ENCODE data around the gene MNT.

The MNT gene

DNA sequence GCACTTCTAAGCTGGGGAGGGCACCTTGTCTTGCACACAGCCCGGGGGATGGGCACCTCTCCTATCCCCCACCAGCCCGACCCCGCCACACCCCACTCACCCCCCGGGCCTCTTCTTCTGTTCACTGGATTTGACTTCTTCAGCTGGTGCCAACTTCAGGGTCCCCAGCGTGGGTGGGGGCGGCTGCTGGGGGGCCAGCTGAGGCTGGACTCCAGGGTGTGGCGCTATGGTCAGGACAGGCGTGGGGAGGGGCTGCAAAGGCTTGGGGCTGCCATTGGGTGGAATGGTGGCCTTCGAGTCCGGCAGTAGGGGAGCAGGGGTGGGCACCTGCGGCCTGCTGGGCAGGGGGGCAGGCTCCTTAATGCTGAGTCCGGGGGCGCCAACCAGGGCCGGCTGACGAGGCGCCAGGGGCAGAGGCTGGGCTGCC lies 6.1 kb downstream of the MNT start:
- no peak for DNase-seq

DNA sequence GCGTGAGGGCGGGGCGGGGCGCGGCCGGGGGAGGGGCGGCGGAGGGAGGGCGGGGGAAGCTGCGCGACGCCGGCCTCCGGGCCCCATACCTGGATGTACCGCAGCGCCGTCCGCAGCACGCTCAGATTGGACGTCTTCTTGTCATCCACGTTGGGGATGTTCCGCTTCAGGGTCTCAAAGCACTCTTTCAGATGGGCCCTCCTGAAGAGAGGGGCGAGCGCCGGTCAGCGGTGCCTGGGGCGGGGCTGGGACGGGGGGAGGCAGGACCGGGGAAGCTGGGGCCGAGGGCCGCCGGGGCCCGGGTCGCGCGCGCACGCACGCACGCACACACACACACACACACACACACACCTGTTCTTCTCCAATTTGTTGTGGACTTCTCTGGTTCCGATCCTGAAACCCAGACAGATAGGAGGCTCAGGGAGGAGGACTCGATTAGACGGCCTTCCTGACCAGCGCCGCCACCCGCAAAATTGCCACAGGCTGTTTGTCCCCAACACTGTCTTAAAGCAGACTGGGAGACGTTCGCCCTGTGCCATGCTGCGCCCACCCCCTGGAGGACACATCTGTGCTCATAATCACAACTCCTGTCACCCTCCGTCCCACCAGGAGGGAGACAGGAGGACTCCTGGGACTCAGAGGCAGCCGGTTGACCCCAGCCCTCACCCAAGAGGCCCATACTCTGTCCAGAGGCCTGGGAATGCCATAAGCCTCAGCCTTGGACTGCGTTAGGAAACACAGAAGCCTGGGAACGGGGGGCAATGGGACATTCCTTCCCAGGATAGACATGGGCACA lies 6.7 kb downstream of the MNT start:
- DNase-seq, result no peak

DNA sequence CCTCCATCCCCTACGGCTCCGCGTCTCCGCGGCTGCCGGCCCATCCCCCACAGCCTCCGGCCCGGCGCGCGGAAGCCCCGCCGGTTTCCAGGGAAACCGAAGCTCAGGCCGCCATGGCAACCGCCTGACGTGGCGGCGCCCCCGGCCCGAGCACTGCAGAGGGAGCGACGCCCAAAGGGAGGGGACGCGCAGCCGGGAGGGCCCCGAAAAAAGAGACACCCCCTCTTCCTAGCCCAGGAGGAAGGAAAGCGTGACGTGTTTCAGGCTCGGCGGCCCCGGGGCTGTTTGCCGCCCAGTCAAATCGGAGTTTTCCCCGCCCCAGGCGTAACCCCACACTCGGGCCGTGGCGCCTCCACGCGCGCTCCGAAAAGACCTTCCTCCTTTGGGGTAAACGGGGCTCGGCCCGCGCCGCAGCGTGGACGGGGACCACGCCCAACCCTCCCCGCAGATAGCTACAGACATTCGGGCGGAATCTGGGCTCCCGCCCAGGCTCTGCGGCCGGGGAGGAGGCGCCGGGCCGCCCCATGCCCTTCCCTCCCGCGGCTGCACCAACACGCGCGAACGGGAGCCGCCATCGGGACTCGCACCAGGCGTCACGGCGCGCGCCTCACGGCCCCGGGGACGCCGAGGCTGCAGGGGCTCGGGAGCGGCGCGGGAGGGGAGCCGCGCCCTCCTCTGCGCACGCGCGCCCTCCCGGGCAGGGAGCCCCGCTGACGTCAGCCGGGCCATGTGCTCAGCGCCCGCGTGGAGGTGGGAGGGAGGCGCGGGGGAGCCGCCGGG lies 7.5 kb downstream of the MNT start:
- DNase-seq, result peak; percentile 95

DNA sequence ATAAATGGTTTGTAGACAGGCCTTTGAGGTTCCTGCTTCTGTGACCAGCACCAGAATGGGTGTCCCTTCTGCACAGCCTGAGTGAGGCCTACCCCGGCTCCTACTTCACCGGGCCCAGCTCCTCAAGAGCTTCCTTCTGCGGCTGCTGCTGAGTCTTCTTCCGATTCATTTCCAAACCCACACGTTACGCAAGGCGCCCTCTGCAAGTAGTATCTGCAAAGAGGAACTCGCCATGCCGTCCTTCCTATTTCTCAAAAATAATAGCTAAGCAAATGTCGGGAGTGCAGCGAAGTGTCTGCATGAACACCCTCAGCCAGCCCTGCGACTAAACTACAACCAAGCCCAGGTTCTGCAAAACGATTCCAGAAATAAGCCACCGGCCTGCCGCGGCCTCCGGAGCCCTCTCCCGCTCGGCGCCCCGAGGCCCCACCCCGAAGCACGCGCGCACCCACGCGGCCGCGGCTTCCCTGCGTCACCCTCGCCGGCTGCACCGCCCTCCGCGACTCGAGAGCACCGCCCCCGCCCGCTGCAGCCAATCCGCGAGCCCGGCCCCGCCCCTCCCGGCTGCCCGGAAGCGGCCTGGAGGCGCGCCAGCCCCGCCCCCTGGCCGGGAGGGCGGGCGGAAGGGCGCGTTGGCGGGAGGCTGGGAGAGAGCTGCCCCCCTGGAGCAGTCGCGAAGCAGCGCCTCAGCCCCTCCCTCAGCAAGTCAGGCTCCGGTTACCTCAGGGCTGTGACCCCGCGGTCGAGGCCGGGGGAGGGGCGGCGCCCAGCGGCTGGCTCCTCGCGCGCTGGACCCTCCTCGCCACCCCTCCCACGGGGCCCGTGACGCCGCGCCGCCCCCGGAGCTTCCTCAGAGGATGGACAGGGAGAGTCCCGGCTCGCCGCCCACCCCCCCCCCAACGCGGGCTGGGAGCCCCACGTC lies 8.3 kb downstream of the MNT start:
- DNase-seq, result peak; percentile 99

DNA sequence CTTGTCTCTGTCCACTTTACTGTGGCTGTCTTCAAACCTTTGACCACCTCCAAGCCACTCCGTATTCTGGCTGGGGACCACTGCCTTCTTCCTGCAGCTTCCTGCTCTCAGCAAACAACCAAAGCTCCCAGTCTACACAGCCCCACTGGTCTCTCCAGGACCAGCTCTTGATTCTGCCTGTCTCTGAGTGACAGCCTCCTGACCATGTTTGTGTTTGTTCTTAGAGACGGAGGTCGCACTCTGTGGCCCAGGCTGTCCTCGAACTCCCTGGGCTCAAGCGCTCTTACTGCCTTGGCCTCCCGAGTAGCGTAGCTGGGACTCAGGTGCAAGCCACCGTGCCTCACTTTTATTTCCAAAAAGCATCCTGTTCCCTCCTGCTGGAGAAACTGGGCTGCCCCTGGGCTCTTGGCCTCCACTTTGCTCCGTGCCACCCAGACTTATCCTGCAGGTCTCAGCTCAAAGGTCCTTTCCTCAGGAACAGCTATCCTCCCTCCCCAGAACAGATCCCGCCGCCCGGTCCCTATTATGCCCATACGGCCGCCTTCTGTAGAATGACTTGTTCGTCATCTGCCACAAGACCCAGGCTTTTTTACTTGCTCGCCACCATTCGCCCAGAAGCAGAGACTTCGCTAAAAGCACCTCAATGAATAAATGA lies 9.1 kb downstream of the MNT start:
- DNase-seq, result no peak

DNA sequence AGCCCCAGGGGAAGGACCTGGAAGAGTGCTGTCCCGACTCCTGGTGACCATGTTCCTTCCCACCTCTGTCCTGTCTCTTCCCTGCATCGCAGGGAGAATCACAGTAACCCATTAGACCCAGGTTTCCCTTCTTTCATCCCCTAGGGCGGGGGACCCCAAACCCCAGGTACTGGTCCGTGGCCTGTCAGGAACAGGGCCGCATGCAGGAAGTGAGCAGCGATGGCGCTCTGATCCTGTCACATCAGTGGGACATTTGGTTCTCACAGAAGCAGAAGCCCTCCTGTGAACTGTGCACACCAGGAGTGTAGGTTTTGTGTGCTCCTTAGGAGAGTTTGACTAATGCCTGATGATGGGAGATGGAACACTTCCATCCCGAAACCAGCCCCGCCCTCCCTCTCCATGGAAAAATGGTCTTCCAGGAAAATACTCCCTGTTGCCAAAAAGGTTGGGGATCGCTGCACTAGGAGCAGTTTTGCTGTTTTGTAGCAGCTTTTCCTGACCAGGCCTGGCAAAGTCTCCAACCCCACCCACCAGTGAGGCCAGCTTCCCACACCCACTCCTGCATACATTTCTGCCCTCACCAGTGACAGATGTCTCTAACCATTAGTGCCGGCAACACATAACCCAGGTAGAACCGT lies 10.5 kb downstream of the MNT start:
- no peak for DNase-seq

DNA sequence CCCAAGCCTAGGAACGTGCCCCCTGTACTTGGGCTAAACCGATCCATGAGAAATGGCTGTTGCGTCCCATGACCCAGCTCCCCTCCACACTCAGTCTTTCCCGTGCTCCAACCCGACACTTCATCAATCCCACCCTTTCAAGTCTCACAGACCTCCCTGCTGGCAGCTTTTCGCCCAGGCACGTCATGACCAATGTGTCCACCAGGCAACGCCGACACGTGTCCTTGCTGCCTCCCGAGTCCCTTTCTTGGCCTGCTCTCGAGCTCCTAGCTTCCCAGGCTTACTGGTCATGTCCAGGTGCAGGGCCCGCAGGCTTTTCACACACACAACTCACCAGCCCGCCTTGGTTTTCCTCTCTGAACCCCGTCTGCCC lies 12.2 kb downstream of the MNT start:
- peak; percentile 85 for DNase-seq

DNA sequence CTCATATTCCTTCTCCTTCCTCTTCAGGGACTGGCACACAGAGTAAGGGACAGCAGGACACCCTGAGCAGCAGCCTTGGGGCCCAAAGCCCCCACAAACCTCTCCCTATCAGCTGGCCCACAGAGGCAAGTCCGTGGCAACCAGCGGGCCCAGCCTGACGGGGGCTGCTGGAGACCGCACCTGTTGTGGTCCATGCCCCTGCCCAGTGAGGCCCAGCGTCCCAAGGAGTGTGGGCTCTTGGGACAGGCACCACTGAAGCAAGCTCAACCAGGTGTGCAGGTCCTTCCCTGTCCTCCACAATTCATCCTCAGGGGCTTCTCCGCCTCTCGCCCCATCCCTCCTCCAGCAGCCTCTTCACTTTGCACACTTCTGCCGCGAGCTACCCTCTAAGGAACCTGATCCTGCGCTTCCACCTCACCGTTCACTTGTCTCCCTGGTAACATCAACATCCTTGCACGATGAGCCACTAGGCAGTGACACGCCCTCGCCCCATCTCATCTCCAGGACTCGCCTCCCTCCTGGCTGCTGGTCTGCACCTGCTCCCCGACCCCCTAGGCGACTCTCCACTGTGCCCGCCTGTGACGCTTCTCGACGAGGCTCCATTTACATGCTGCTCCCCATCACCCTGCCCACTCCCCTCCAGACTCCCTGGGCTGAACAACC lies 12.7 kb downstream of the MNT start:
- DNase-seq, result no peak

DNA sequence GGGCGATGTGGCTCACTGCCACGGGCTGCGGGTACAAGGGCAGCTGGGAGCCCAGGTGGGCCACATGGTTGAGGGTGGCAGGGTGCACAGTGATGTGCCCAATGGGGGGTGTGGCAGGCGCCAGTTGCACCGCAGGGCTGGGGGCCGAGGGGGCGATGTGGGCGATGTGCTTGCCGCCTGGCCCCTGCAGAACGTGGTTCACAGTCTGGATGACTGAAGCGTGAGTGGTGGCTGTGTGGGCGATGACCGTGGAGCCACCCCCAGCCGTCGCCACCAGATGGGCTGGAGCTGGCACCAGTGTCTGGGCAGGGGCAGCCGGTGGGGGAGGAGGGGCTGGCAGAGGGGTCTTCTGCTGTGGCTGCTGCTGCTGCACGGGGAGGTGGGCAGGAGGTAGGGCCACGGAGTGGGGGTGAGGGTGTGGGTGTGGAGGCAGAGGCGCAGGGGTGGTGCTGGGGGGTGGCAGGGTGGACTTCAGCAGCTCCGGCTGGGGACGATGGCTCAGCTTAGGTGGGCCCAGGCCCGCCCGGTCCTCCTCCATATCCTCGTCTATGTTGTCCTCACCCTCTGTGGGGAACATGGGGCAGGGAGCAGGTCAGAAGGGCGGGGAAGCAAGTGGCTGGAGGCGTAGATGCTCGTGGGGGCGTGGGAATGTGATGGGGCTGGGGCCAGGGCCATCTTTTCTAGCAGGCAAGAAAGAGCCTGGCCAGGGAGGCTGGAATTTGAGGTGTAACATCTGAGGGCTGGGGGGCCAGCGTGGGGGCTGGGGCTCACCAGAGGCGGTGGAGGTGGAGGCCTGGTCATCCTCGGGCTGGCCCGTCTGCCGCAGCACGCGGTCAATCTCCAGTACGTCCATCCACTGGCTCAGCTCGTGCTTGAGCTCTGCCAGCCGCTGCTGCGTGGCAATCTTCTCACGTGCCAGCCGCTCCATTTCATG lies 13.5 kb downstream of the MNT start:
- DNase-seq, result no peak

DNA sequence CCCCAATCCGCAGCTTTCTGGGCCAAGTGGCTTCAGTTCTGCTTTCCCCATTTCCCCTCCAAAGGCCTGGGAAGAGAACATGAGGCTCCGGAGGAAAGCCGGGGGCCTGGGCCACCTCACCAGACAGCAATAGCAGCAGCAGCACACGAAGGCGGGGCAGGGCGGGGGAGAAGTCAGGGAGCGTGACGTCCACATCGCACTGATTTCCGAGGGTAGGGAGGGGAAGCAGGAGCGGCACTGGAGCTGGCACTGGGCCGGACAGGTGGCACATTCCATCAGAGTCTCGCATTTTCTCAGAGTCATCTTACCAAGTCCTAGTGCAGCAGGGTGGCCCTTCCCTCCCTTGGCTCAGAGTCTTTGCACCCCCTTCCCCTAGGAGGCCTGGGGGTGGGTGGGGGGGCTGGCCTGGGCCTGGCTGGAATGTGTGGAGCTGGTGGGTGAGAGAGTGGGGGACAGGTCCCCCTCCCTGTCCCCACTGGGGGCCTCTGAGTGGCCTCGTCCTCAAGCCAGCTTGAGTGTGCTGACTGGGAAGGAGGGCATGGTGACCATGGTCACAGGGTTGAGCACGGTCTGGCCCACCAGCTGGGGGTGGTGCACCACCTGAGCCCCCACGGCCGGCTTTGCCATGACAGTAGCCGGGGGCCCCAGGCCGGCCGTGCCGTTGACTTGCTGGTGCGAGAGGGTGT lies 14.3 kb downstream of the MNT start:
- no peak for DNase-seq

DNA sequence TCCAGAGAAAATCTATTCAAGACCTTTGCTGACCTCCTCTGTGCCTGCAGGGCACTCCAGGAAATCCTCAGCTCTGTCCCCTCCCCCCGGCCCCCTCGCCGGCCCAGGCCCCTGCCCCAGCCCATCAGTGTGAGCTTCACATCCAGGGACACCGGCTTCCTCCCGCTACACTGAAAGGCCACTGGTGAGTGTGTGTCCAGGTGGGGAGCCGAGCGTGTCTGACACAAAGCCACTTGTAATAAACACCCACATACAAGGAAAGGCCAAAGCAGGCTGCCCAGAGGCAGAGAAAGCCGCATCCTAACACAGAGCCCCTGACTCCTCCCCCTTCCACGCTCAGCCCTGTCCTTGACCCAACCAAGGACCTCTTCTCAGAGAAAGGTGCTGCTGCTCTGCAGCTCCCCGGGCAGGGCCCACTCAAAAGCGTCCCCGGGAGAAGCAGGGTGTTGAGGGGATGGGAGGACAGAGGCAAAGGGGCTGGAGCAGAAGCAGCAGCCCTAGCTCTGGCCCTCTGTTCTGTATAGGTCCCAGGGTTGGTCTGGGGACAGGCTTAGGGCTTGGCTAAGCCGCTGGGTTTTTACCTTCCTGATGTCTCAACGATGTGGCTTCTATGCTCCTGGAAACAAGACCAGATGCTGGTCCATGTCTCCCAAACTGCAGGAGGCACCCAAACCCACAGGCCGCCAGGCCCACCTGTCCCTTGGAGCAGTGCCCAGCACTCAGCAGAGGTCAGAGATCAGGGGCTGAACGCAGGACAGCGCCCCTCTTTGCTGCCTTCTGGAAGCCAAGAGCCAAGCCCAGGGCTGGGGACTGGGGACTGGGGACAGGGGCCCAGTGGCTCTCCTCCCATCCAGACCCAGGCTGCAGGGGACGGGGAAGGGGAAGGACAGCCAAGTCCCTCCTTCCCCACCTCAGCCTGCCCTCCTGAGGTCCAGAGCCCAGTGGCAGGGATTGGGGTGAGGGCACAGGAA lies 15.3 kb downstream of the MNT start:
- peak; percentile 82 for DNase-seq

DNA sequence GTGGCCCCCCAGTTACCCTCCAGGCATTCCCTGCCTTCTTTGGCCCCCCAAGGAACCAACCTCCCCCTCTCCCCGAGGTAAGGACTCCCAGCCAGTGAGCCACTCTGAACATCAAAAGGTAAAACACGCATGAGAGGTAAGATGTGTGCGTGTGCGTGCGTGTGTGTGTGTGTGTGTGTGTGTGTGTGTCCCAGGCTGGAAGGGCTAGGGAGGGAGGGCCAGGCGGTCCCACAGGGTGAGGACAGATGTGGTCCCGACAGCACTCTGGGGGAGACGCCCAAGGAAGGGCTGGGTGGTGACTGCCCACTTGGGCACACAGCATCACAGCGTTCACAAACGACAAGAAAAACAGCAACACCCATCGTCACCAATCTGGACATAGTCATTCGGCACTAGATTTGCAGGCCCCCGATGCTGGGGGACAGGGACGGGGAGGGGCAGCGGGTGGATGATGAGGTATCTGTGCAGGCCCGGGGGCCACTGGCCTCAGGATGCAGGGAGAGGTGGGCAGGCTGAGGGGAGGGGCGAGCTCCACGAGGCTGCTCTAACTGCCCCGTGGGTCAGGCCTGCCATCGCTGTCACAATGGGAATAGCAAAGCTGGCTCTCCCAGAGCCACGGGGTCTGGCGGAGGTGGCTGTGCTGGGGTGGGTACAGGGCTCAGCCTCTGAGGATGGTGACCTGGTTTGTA lies 16.3 kb downstream of the MNT start:
- DNase-seq, result no peak

DNA sequence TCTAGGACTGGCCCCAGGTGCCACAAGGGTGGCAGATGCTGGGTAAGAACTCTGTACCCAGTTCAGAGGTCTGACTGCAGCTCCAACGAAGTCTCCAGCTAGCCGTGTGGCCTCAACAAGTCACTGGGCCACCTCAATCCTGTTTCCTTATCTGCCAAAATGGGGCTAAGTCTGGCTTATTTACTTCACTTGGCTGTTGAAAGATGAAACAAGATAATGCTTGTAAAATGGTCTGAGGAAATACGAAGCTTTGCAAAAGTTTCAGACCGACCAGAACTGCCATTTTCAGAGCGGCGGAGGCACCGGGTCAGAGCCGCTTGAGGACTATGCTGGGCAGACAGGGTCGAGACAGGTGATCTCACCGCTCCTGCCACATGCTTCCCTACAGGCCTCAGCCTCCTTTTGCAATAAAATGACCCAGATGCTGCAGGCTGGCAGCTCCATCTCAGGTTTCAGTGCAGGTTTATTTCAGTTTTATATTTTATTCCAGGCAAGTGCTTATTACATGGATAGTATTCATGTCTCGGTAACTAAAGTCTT lies 17.2 kb downstream of the MNT start:
- DNase-seq, result no peak

DNA sequence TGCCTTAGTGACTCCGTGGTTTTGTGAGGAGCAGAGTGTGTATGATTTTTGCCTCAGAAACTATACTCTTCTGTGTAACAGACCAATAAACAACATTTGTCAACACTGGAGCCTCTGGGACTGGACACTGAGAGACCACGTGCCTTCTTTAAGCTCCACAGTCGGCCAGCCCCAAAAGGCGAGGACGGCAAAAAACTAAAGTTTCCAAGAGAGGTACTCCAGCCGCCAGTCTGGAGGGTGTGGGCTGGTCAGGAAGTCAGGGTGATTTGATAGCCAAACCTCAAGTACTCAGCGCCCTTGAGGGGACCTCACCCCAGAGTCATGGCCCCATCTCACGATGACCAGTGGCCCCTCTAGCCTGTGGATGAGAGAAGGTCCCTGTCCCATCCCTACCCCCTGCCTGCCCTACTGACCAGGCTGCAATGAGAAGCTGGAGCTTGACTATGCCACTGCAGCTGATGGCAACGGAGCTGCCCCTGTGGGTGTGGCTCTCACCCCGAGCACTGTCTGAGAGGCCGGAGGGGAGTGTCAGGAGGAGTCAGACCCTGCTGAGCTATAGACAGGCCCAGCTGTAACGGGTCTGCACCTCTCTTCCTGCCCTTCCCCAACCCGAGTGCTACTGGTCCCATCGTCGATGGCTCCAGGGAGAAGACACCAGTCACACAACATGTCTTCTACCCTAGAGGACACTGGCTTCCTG lies 19.8 kb downstream of the MNT start:
- no peak for DNase-seq

DNA sequence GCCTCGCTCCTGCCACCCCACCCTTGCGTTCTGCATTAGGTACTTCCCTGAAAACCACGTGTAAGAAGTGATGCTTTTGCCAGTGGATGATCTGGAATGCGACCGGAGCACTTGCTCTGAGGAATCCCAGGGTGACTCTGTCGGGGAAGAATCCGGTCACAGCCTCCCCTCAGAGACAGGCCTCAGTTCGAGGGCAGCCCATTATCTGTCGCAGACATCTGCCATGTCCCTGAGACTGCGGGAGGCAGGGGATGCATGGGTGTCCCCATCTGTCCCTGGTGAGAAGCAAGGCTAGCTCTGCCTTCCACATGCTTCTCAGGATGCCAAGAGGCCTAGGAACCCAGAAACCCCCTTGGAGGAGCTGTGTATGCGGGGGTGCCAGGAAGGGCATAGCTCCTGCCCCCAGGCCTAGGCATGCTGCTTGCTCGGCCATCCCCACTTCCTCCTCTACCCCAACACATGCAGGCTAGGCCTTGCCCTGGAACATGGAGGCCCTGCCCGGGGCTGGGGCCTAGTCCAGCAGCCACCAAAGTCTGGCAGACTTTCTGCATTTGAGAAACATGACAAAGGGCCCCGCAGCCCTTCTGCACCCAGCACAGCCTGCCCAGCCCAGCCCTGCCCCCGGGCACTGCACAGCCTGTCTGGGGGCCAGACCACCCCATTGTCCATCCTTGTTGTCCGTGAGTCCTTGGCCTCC lies 20.5 kb downstream of the MNT start:
- peak; percentile 98 for DNase-seq

DNA sequence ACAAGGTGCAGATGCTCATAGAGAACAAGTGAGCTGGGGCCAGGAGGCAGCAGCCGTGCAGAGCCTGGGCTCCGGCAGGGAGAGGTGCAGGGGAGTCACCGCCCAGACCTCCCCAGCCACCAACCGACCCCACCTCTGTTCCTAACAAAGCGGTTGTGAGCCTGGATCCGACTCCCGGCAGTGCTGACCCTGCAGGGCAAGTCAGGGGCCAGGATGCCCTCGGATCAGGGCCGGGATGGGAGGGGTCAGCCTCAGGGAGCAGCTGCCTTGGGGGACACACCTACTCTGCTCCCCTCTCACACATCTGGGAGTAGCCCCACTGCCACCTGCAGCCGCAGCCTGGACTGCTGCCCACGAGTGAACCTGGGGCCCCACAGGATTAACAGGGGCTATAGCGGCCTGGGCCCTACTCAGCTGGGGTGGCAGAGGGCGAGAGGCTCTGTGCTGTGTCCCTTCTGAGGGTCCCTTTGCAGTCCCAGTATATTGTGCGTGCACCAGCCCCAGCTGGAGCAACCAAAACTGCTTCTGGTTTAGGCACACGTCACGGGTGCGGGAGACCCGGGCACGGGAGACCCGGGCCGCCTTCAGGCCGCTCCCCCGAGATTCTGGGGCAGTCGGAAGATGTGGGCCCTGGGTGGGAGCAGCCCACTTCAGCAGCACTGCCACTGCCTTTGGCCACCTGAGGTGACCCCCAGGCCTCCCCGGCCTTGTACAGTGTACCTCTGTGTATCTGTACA lies 21.2 kb downstream of the MNT start:
- no peak for DNase-seq
